ENCODE measurements around the gene TNNT2. TPM values are rescaled to one million over a fixed set of nuclear protein-coding genes. Genes with fewer than 3 reads are reported as not detected.

TNNT2 gene
- total RNA-seq, 1 donor from 2014 or later: 3.3 TPM

DNA sequence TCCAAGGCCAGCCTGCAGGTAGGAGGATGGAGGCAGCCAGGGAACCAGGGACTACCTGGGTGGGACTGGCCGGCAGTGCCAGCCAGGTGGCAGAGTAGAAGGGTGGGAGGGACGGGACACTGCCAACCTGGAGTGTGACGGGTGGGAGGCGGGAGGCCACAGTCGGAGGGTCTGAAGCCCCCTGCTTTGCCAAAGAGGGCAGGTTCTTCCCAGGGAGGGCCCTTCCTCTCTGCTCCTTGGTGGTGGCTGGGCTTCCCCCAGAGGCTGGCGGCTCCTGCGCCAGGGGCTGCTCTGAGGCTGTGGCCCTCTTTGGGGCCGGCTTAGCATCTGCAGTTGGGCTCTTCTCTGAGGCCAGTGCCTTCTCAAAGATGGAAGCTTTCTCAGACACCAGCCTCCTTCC is 8.7 kb upstream of the TNNT2 start:
- Mint-ChIP-seq H3K36me3 (ENCODE audit: low read depth, unreplicated experiment) (no peaks in the 10 kb centered on the region), H3K4me3 (ENCODE audit: unreplicated experiment) (no peak overlapping the region), H3K4me1 (ENCODE audit: unreplicated experiment) (no peaks in the 10 kb centered on the region), H3K9me3 (ENCODE audit: unreplicated experiment) (no peaks in the 10 kb centered on the region), H3K27ac (ENCODE audit: unreplicated experiment) (no peak overlapping the region), H3K27me3 (ENCODE audit: unreplicated experiment) (peaks cover 1% of the 10 kb centered on the region)
- TF ChIP-seq CTCF (IDR thresholded peaks at IDR 0.05; ENCODE audit: unreplicated experiment): no peak
- no peak for DNase-seq (ENCODE audit: low spot score)

- peak; percentile 82 for DNase-seq (ENCODE audit: low spot score)
- Mint-ChIP-seq H3K4me3 (ENCODE audit: unreplicated experiment) (no peak overlapping the region), H3K27ac (ENCODE audit: unreplicated experiment) (no peak overlapping the region), H3K9me3 (ENCODE audit: unreplicated experiment) (no peaks in the 10 kb centered on the region), H3K27me3 (ENCODE audit: unreplicated experiment) (peaks cover 5% of the 10 kb centered on the region), H3K36me3 (ENCODE audit: low read depth, unreplicated experiment) (no peaks in the 10 kb centered on the region), H3K4me1 (ENCODE audit: unreplicated experiment) (no peaks in the 10 kb centered on the region)
- peak; percentile 75 for TF ChIP-seq CTCF (IDR thresholded peaks at IDR 0.05; ENCODE audit: unreplicated experiment)
Observed at GRCh38 chr1:201385299-201385891, 7.9 kb upstream of the TNNT2 start.

- Mint-ChIP-seq H3K36me3 (ENCODE audit: low read depth, unreplicated experiment) (no peaks in the 10 kb centered on the region), H3K4me3 (ENCODE audit: unreplicated experiment) (peak overlapping the region; percentile 3), H3K27me3 (ENCODE audit: unreplicated experiment) (peaks cover 5% of the 10 kb centered on the region), H3K27ac (ENCODE audit: unreplicated experiment) (no peak overlapping the region), H3K4me1 (ENCODE audit: unreplicated experiment) (no peaks in the 10 kb centered on the region), H3K9me3 (ENCODE audit: unreplicated experiment) (no peaks in the 10 kb centered on the region)
- no peak for TF ChIP-seq CTCF (IDR thresholded peaks at IDR 0.05; ENCODE audit: unreplicated experiment)
- no peak for DNase-seq (ENCODE audit: low spot score)
Observed at GRCh38 chr1:201384406-201384782, 6.9 kb upstream of the TNNT2 start.

DNA sequence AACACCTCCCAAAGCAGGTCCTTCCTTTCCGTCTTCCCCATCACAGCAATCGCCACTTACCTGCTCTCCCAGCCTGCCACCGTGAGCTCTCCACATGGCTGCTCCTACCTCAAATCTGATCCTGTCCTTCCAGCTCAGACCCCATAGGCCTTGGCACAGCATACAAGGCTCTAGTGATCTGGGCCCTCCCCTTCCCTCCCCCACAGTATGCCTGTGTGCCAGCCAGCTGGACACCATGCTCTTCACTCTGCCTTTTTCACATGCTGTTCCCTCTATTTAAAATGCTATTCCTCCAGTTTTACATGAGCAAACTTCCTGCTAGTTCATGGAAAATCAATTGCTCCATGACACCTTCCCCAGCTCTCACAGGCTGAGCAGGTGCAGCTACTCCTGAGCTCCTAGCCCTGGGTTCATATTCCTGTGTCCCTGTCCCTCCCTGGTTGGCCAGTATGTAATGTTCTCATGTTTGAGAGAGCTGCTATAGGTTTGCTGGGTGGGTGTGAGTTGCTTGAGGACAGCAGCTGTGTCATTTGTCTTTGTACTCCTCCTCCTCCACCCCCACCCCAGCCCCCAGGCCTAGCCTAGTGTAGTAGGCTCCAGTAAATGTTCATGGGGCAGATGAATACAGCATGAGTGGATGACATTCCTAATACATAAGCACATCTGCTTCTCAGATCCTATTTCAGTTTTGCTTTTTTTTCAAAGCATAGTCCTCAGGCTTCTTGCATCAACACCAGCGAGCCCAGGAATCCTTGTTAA is 6.3 kb upstream of the TNNT2 start:
- no peak for TF ChIP-seq CTCF (IDR thresholded peaks at IDR 0.05; ENCODE audit: unreplicated experiment)
- no peak for DNase-seq (ENCODE audit: low spot score)
- H3K36me3 Mint-ChIP-seq (ENCODE audit: low read depth, unreplicated experiment): no peaks in the 10 kb centered on the region
- H3K4me1 Mint-ChIP-seq (ENCODE audit: unreplicated experiment): no peaks in the 10 kb centered on the region
- H3K27ac Mint-ChIP-seq (ENCODE audit: unreplicated experiment): no peak overlapping the region
- H3K9me3 Mint-ChIP-seq (ENCODE audit: unreplicated experiment): no peaks in the 10 kb centered on the region
- H3K4me3 Mint-ChIP-seq (ENCODE audit: unreplicated experiment): peak overlapping the region; percentile 3
- peaks cover 5% of the 10 kb centered on the region for H3K27me3 Mint-ChIP-seq (ENCODE audit: unreplicated experiment)

GRCh38 chr1:201381130-201381529 is 3.6 kb upstream of the TNNT2 start:
- Mint-ChIP-seq H3K27me3 (ENCODE audit: unreplicated experiment) (peaks cover 5% of the 10 kb centered on the region), H3K9me3 (ENCODE audit: unreplicated experiment) (no peaks in the 10 kb centered on the region), H3K4me1 (ENCODE audit: unreplicated experiment) (no peaks in the 10 kb centered on the region), H3K4me3 (ENCODE audit: unreplicated experiment) (no peak overlapping the region), H3K36me3 (ENCODE audit: low read depth, unreplicated experiment) (no peaks in the 10 kb centered on the region), H3K27ac (ENCODE audit: unreplicated experiment) (no peak overlapping the region)
- TF ChIP-seq CTCF (IDR thresholded peaks at IDR 0.05; ENCODE audit: unreplicated experiment): no peak
- DNase-seq (ENCODE audit: low spot score): no peak

Measured in endothelial cell (in vitro differentiated cells).